ENCODE results near the gene ALDH7A1. TPM values are rescaled to one million over a fixed set of nuclear protein-coding genes. Genes with fewer than 3 reads are reported as not detected.

ALDH7A1 gene
- total RNA-seq, 1 donor from 2014 or later: 246 TPM

- H3K27ac Mint-ChIP-seq: no peak overlapping the region
- no peak for DNase-seq (ENCODE audit: low spot score, unreplicated experiment)
- H3K27me3 Mint-ChIP-seq: no peaks in the 10 kb centered on the region
- no peak overlapping the region for H3K4me3 Mint-ChIP-seq (ENCODE audit: low read depth)
- no peaks in the 10 kb centered on the region for H3K9me3 Mint-ChIP-seq (ENCODE audit: low read depth)
- no peak for TF ChIP-seq CTCF (IDR thresholded peaks at IDR 0.05; ENCODE audit: unreplicated experiment)
- H3K36me3 Mint-ChIP-seq (ENCODE audit: insufficient read depth): peaks cover 23% of the 10 kb centered on the region
- peaks cover 9% of the 10 kb centered on the region for H3K4me1 Mint-ChIP-seq (ENCODE audit: low read depth)
These were observed 52.0 kb downstream of the ALDH7A1 start for GRCh38 chr5:126543009-126543408.

GRCh38 chr5:126542441-126542840 lies 52.6 kb downstream of the ALDH7A1 start:
- peak overlapping the region; percentile 77 for H3K27ac Mint-ChIP-seq
- H3K36me3 Mint-ChIP-seq (ENCODE audit: insufficient read depth): peaks cover 23% of the 10 kb centered on the region
- no peak for DNase-seq (ENCODE audit: low spot score, unreplicated experiment)
- TF ChIP-seq CTCF (IDR thresholded peaks at IDR 0.05; ENCODE audit: unreplicated experiment): no peak
- no peaks in the 10 kb centered on the region for H3K27me3 Mint-ChIP-seq
- no peaks in the 10 kb centered on the region for H3K9me3 Mint-ChIP-seq (ENCODE audit: low read depth)
- peaks cover 9% of the 10 kb centered on the region for H3K4me1 Mint-ChIP-seq (ENCODE audit: low read depth)
- H3K4me3 Mint-ChIP-seq (ENCODE audit: low read depth): no peak overlapping the region

DNA sequence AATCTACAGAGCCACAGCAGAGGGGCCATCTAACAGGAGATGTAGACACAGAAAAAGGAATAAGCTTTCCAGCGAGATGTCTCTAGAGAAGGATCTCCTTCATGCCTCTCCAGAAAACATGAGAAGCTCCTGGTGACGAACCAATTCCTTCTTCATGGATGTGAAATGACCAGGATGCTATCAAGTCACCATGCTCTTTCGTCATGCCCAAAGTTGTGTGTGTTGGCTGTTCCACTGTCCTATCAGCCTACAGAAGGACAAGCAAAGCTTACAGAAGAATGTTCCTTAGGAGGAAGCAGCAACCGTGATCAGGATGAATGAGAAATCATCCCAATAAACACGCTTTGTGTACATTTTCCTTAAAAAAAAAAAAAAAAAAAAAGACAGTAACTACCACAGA lies 54.4 kb downstream of the ALDH7A1 start:
- Mint-ChIP-seq H3K4me1 (ENCODE audit: low read depth) (peaks cover 9% of the 10 kb centered on the region), H3K27ac (no peak overlapping the region), H3K9me3 (ENCODE audit: low read depth) (no peaks in the 10 kb centered on the region), H3K36me3 (ENCODE audit: insufficient read depth) (peaks cover 14% of the 10 kb centered on the region), H3K4me3 (ENCODE audit: low read depth) (no peak overlapping the region), H3K27me3 (no peaks in the 10 kb centered on the region)
- TF ChIP-seq CTCF (IDR thresholded peaks at IDR 0.05; ENCODE audit: unreplicated experiment): no peak
- DNase-seq (ENCODE audit: low spot score, unreplicated experiment): no peak

DNA sequence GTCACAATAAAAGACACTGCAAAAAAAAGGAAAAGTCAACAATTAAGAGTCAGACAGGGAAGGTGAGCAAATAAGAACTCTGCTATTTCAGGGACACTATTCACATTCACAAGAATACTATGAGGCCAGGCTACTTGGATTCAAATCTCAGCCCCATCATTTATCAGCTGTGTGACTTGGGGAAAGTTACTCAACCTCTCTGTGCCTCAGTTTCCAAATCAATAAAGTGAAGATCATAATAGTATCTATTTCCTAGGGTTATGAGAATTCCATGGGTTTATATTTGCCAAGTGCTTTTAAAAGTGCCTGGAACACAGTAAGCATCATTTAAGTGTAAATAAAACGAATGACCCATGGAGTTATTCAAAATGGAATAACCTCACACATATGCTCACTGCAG lies 56.4 kb downstream of the ALDH7A1 start:
- H3K4me1 Mint-ChIP-seq (ENCODE audit: low read depth): peaks cover 9% of the 10 kb centered on the region
- H3K9me3 Mint-ChIP-seq (ENCODE audit: low read depth): no peaks in the 10 kb centered on the region

GRCh38 chr5:126536874-126537273 lies 58.1 kb downstream of the ALDH7A1 start:
- TF ChIP-seq CTCF (IDR thresholded peaks at IDR 0.05; ENCODE audit: unreplicated experiment): peak; percentile 10
- H3K9me3 Mint-ChIP-seq (ENCODE audit: low read depth): no peaks in the 10 kb centered on the region
- H3K36me3 Mint-ChIP-seq (ENCODE audit: insufficient read depth): peaks cover 1% of the 10 kb centered on the region
- H3K4me1 Mint-ChIP-seq (ENCODE audit: low read depth): peaks cover 4% of the 10 kb centered on the region
- H3K27me3 Mint-ChIP-seq: no peaks in the 10 kb centered on the region
- no peak overlapping the region for H3K4me3 Mint-ChIP-seq (ENCODE audit: low read depth)
- no peak for DNase-seq (ENCODE audit: low spot score, unreplicated experiment)
- no peak overlapping the region for H3K27ac Mint-ChIP-seq

More for the DNA sequence above, 56.4 kb downstream of the ALDH7A1 start:
- Mint-ChIP-seq H3K27me3 (no peaks in the 10 kb centered on the region), H3K4me3 (ENCODE audit: low read depth) (no peak overlapping the region), H3K36me3 (ENCODE audit: insufficient read depth) (peaks cover 7% of the 10 kb centered on the region), H3K27ac (no peak overlapping the region)
- no peak for DNase-seq (ENCODE audit: low spot score, unreplicated experiment)
- TF ChIP-seq CTCF (IDR thresholded peaks at IDR 0.05; ENCODE audit: unreplicated experiment): no peak

All from progenitor cell of endocrine pancreas (in vitro differentiated cells).